Upper lobe of left lung (tissue), 6 donors: Measurements from ENCODE around the gene ECT2. TPM values are rescaled to one million over a fixed set of nuclear protein-coding genes. Genes with fewer than 3 reads are reported as not detected.

Experiments
- ATAC-seq, 2 donors: fragments of 200-7000 bp; cut with Tn5 transposase; one replicate each; pipeline ENCODE4 v1.9.1; 2022; ENCODE audit warnings: mild to moderate bottlenecking in 2 of 2, moderate library complexity in 2 of 2; ENCODE audit not compliant: low FRiP score in 2 of 2
- DNase-seq, 2 donors: peaks; one replicate each; pipeline ENCODE4 v3.0.0-alpha.2; 2019 to 2020
- H3K27ac ChIP-seq, 4 donors: fragments of 200-600 bp; sonication (generic); one replicate each; pipeline ENCODE4 v1.5.1; 2016 to 2019
- H3K27me3 ChIP-seq, 4 donors: fragments of 200-600 bp; sonication (generic); one replicate each; pipeline ENCODE4 v1.5.1; 2017 to 2019
- H3K36me3 ChIP-seq, 4 donors: fragments of 200-600 bp; sonication (generic); one replicate each; pipeline ENCODE4 v1.5.1; 2016 to 2019
- H3K4me1 ChIP-seq, 4 donors: fragments of 200-600 bp; sonication (generic); one replicate each; pipeline ENCODE4 v1.5.1; 2018 to 2019
- H3K4me3 ChIP-seq, 4 donors: fragments of 200-600 bp; sonication (generic); one replicate each; pipeline ENCODE4 v1.5.1; 2017 to 2019; ENCODE audit warnings: mild to moderate bottlenecking in 2 of 4, moderate library complexity in 1 of 4
- H3K9me3 ChIP-seq, 4 donors: fragments of 200-600 bp; sonication (generic); one replicate each; pipeline ENCODE4 v1.5.1; 2018 to 2019
- CTCF ChIP-seq, 6 experiments: fragments of 450-650 bp in 4 of 6; fragments of 200-600 bp in 2 of 6; sonication (generic) in 2 of 6; IDR thresholded peaks; one replicate each; pipeline ENCODE4 v1.5.1; 2016 to 2019; ENCODE audit warnings: antibody characterized with exemption in 6 of 6
- EP300 ChIP-seq, 4 donors: sonication (generic); formaldehyde crosslinking; IDR thresholded peaks; one replicate each; pipeline ENCODE4 v1.5.1; 2017; ENCODE audit warnings: antibody characterized with exemption in 4 of 4, control low read depth in 2 of 4
- POLR2A ChIP-seq, 4 donors: fragments of 450-650 bp; IDR thresholded peaks; one replicate each; pipeline ENCODE4 v1.5.1; 2016 to 2017; ENCODE audit warnings: antibody characterized with exemption in 4 of 4, mild to moderate bottlenecking in 2 of 4
- POLR2AphosphoS5 ChIP-seq, 2 donors: sonication (generic); formaldehyde crosslinking; IDR thresholded peaks; one replicate each; pipeline ENCODE4 v1.5.1; 2017; ENCODE audit warnings: antibody characterized with exemption in 2 of 2
- WGBS, 2 donors: methylation state at CpG; one replicate each; pipeline ENCODE4 v1.1.5; 2017 to 2018; 5-methylcytosine and 5-hydroxymethylcytosine counted together
- total RNA-seq, 6 donors: library from RNA; depleted of rRNA in 4 of 6; stranded (reverse); fragments of >200 nt in 4 of 6; gene quantifications; one replicate each; pipeline versions ENCODE4 v1.1.0 to v1.2.1, GENCODE V29; 2016 to 2021
- donor health status: DM: no; HTN: no; CAD: no; lungs with moderate emphysema.
- donor health status: DM: no; HTN: yes; CAD: no; lungs with severe emphysema.

ECT2 gene
- total RNA-seq, 6 donors from 2014 or later = 7.1 to 18.7 (median 13.7) TPM

DNA sequence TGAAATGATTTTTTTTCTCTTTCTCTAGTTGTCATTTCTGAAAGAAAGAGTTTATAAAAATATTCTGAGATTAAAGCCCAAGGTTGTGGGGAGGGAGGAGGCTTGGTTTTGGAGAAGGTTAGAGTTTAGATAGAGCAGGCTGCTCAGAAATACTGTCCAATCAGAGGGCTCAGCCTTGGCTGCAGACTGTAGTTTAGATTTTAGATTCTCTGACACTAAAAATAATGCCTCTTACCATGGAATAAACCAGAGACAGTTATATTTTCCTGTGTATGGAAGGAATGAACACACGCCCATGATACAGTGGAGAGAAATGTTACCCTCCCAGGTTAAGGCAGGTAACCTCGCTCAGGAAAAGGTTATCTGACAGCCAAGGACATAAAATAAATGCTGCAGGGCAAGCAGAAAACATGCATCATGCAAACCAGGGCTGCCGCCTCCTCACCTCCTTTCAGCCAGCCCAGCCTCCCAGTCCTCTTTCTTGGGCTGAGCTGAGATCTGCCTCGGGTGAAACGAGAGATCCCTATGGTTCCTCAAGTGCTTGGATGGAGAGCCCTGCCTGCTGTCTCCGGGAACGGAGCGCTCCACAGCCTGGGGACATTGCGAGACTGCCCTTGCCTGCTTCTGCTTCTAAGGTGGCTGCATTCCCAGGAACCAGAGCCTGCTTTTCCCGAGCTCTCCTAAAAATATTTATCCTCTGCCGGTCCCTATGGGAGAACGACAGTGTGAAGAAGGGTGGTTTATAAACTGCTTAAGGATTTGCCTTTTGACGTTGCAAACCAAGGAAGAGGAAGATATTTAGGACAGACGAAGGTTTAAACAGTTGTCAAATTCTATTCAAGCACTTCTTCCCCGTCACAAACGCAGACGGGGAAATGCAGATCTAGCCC is 40.5 kb upstream of the ECT2 start:
- ATAC-seq (peak; percentile 61 to 70), DNase-seq (peak in 1 of 2 donors; percentile 67)
- WGBS, 2 donors = 3% methylated on average over 17 of the region's 17 CpGs

DNA sequence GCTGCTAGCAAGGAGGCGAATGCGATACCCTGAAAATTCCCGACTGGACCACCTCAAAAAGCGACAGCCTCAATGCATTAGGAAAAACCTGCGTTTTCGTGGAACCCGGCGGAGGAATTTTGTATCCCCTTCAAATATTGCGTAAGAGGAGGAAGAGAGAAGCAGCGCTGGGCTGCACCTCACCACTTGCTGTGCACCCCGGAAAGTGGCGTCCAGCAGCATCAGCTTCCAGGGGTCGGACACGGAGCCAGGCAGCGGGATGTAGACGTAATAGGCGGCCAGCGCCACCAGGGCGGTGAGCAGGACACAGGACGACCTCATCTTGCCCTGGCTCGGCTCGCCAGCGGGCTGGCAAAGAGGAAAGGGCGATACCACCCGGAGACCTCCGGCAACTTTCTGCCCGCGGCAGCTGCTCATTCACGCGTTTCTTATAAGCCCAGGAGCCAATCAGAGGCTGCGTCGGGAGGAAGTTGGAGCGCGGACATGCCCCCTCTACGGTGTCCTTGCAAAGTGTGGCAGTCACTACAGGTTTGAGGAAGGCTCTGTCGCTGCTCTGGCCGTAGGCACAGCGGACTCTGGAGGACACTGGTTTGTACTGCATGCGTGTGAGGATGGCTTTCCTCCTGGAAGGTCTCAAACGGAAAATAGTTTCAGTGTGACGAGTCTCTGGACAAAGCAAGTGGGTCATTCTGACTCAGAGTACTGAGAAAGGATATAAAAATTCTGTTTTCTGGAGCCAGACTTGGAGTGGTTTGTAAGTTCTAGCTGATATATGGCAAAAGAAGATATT is 39.7 kb upstream of the ECT2 start, which contains the start of gene NCEH1:
Gene NCEH1 (minus strand): TSS at position 404 of the 790 bp plus-strand sequence. CDS start 83 bp downstream, at position 321.
- Histone ChIP-seq H3K4me3 (peak within 1 kb of the TSS; percentile 72 to 87 (median 76)), H3K4me1 (peaks cover 11 to 26% (median 17%) of the 10 kb centered on the region in 4 donors), H3K9me3 (no peaks in the 10 kb centered on the region), H3K36me3 (no peaks in the 10 kb centered on the region), H3K27me3 (no peaks in the 10 kb centered on the region), H3K27ac (peak within 1 kb of the TSS; percentile 84 to 92 (median 86))
- TF ChIP-seq CTCF (IDR thresholded peaks at IDR 0.05) (peak; percentile 81 to 92 (median 92)), POLR2A (IDR thresholded peaks at IDR 0.05) (peak in 3 of 4 donors; percentile 93 to 95 (median 94)), EP300 (IDR thresholded peaks at IDR 0.05) (no peak), POLR2AphosphoS5 (IDR thresholded peaks at IDR 0.05) (peak; percentile 71 to 94)
- WGBS, 2 donors = 1% methylated on average over 19 to 39 of the region's 41 CpGs
- peak; percentile 91 to 97 for DNase-seq
- ATAC-seq = peak; percentile 97 to 100

More for the DNA sequence above, 40.5 kb upstream of the ECT2 start:
- Histone ChIP-seq H3K4me1 (peaks cover 7 to 26% (median 17%) of the 10 kb centered on the region in 4 donors), H3K27me3 (no peaks in the 10 kb centered on the region), H3K4me3 (peak overlapping the region; percentile 72 to 87 (median 76)), H3K27ac (peak overlapping the region; percentile 84 to 92 (median 86)), H3K36me3 (no peaks in the 10 kb centered on the region), H3K9me3 (no peaks in the 10 kb centered on the region)
- no peak for TF ChIP-seq POLR2AphosphoS5 (IDR thresholded peaks at IDR 0.05)
- TF ChIP-seq EP300 (IDR thresholded peaks at IDR 0.05) = no peak
- TF ChIP-seq CTCF (IDR thresholded peaks at IDR 0.05) = no peak
- no peak for TF ChIP-seq POLR2A (IDR thresholded peaks at IDR 0.05)

- WGBS, 2 donors = 25 to 29% methylated on average over 2 of the region's 2 CpGs
- Histone ChIP-seq H3K27ac (peak overlapping the region; percentile 84 to 92 (median 86)), H3K4me3 (peak overlapping the region in 3 of 4 donors; percentile 72 to 87 (median 73)), H3K9me3 (no peaks in the 10 kb centered on the region), H3K27me3 (no peaks in the 10 kb centered on the region), H3K4me1 (peaks cover 11 to 26% (median 17%) of the 10 kb centered on the region in 4 donors), H3K36me3 (no peaks in the 10 kb centered on the region)
- ATAC-seq (peak; percentile 33 to 49), DNase-seq (no peak)
- no peak for TF ChIP-seq POLR2A (IDR thresholded peaks at IDR 0.05)
- TF ChIP-seq POLR2AphosphoS5 (IDR thresholded peaks at IDR 0.05) = no peak
- TF ChIP-seq CTCF (IDR thresholded peaks at IDR 0.05) = no peak
- TF ChIP-seq EP300 (IDR thresholded peaks at IDR 0.05) = no peak
Observed at GRCh38 chr3:172711454-172711795, 39.1 kb upstream of the ECT2 start.

- TF ChIP-seq POLR2AphosphoS5 (IDR thresholded peaks at IDR 0.05) = no peak
- H3K4me3 ChIP-seq = no peak overlapping the region
- H3K27ac ChIP-seq = no peak overlapping the region
- no peaks in the 10 kb centered on the region for H3K9me3 ChIP-seq
- no peaks in the 10 kb centered on the region for H3K36me3 ChIP-seq
- DNase-seq (no peak), ATAC-seq (peak in 1 of 2 donors; percentile 27)
- H3K27me3 ChIP-seq = no peaks in the 10 kb centered on the region
- H3K4me1 ChIP-seq = peaks cover 11 to 23% (median 16%) of the 10 kb centered on the region in 4 donors
- WGBS, 2 donors = 84 to 93% methylated on average over 3 of the region's 3 CpGs
Observed at GRCh38 chr3:172713316-172713715, 37.2 kb upstream of the ECT2 start.

GRCh38 chr3:172716476-172716875 is 34.0 kb upstream of the ECT2 start:
- TF ChIP-seq POLR2A (IDR thresholded peaks at IDR 0.05) (no peak), POLR2AphosphoS5 (IDR thresholded peaks at IDR 0.05) (no peak), EP300 (IDR thresholded peaks at IDR 0.05) (no peak)
- Histone ChIP-seq H3K4me1 (peaks cover 3 to 4% (median 3%) of the 10 kb centered on the region in 4 donors), H3K36me3 (no peaks in the 10 kb centered on the region), H3K27ac (no peak overlapping the region), H3K27me3 (no peaks in the 10 kb centered on the region), H3K4me3 (no peak overlapping the region), H3K9me3 (peaks cover 0 to 9% (median 0%) of the 10 kb centered on the region in 4 donors)
- ATAC-seq = peak; percentile 66 to 81
- WGBS, 2 donors = 47 to 63% methylated on average over 5 of the region's 5 CpGs
- peak in 1 of 2 donors; percentile 63 for DNase-seq
